ENCODE results near the gene ALG11.

- TF ChIP-seq CTCF (IDR thresholded peaks at IDR 0.05) (no peak), POLR2A (IDR thresholded peaks at IDR 0.05) (no peak)
Observed at GRCh38 chr13:51997186-51997585, 15.0 kb upstream of the ALG11 start.

Data from right lobe of liver (tissue), 4 donors.